OCI-LY3 (cell line): ENCODE measurements around the gene ALDH6A1.

Source experiments
- CTCF ChIP-seq: fragments of 200-600, 300-600 bp; sonication (generic); IDR thresholded peaks from 2 replicates; pipeline ENCODE4 v1.5.1; 2014; ENCODE audit warnings: antibody characterized with exemption, low read length, low read depth
- EZH2phosphoT487 ChIP-seq: fragments of 200-600 bp; shearing (Covaris generic); IDR thresholded peaks from 2 replicates; pipeline ENCODE4 v1.6.1; 2018; ENCODE audit warnings: antibody characterized with exemption, mixed run types, low read depth

- TF ChIP-seq CTCF (no peak), EZH2phosphoT487 (no peak)
These were observed 70.0 kb downstream of the ALDH6A1 start for GRCh38 chr14:74014299-74014698.
